Ovary (tissue), 9 donors: ENCODE data around the gene COBL. TPM values are rescaled to one million over a fixed set of nuclear protein-coding genes. Genes with fewer than 3 reads are reported as not detected.

Experiments
- DNase-seq, 5 donors: peaks; one replicate each; pipeline ENCODE4 v3.0.0-alpha.2; 2019 to 2020
- H3K27ac ChIP-seq, 2 donors: fragments of 200-600 bp; one replicate each; pipeline versions ENCODE4 v1.5.1 to v1.8.0; 2019 to 2022
- H3K27me3 ChIP-seq: fragments of 200-600 bp; one replicate; pipeline ENCODE4 v1.8.0; 2022
- H3K36me3 ChIP-seq: fragments of 200-600 bp; sonication (generic); one replicate; pipeline ENCODE4 v1.5.1; 2019
- H3K4me1 ChIP-seq: one replicate; pipeline ENCODE4 v1.8.1; 2013; ENCODE audit warnings: mild to moderate bottlenecking, moderate library complexity; ENCODE audit not compliant: insufficient read depth
- H3K4me3 ChIP-seq: fragments of 200-600 bp; sonication (generic); one replicate; pipeline ENCODE4 v1.5.1; 2017
- H3K9me3 ChIP-seq, 2 donors: fragments of 200-600 bp in 1 of 2; sonication (generic) in 1 of 2; one replicate each; pipeline versions ENCODE4 v1.5.1 to v1.8.1; 2013 to 2019; ENCODE audit warnings: mild to moderate bottlenecking in 1 of 2, moderate library complexity in 1 of 2
- CTCF ChIP-seq, 3 donors: fragments of 450-650 bp in 2 of 3; fragments of 200-600 bp in 1 of 3; IDR thresholded peaks; one replicate each; pipeline versions ENCODE4 v1.5.1 to v1.8.0; 2016 to 2022; ENCODE audit warnings: antibody characterized with exemption in 3 of 3, mild to moderate bottlenecking in 1 of 3
- EP300 ChIP-seq: sonication (generic); formaldehyde crosslinking; IDR thresholded peaks from one replicate; pipeline ENCODE4 v1.6.1; 2017; ENCODE audit warnings: antibody characterized with exemption
- POLR2A ChIP-seq: fragments of 450-650 bp; IDR thresholded peaks from one replicate; pipeline ENCODE4 v1.6.1; 2017; ENCODE audit warnings: antibody characterized with exemption, mild to moderate bottlenecking, moderate library complexity
- WGBS, 3 donors: extraction: QIAGEN DNeasy Blood & Tissue Kit in 1 of 3; methylation state at CpG; one replicate each; pipeline versions ENCODE4 v1.1.5 to v1.1.7; 2013 to 2017; 5-methylcytosine and 5-hydroxymethylcytosine counted together
- intact Hi-C, 4 donors: fragments of 100-400 bp; cut with DNase I; formaldehyde crosslinking; loops; one replicate each; pipeline versions ENCODE4 v1.11.0 to v1.15.1; 2022 to 2023
- polyA plus RNA-seq, 2 donors: library from polyadenylated mRNA; stranded (reverse); fragments of 200-250 nt in 1 of 2; fragments of 350-450 nt in 1 of 2; fragmentation: Illumina TruSeq in 1 of 2; extraction: RNeasy Lipid Tissue Mini Kit (QIAGEN cat#74804) in 1 of 2; gene quantifications; one replicate each; pipeline ENCODE4 v1.2.3, GENCODE V29; 2013 to 2014
- total RNA-seq, 7 donors: library from RNA; depleted of rRNA in 2 of 7; stranded (reverse); fragments of >200 nt in 2 of 7; fragmentation: NEBNext Ultra II Directional in 3 of 7; extraction: Animal tissue kit (Norgen Biotek cat#: 25700) in 3 of 7; gene quantifications; one replicate each; pipeline versions ENCODE4 v1.1.0 to v1.2.4, GENCODE V29; 2016 to 2023
- donor health status: DM: no; HTN: no; CAD: no; lungs with moderate emphysema.
- donor health status: DM: no; HTN: no; CAD: no.
- donor health status: Bipolar disorder and iron deficiency.
- donor health status: DM: yes; HTN: yes; CAD: no.
- donor health status: DM: no; HTN: no; CAD: no.
- donor health status: DM: yes; HTN: yes; CAD: no.

The COBL gene
- total and polyA plus RNA-seq, 9 donors: 0.87 to 33.4 (median 3.9) TPM

DNA sequence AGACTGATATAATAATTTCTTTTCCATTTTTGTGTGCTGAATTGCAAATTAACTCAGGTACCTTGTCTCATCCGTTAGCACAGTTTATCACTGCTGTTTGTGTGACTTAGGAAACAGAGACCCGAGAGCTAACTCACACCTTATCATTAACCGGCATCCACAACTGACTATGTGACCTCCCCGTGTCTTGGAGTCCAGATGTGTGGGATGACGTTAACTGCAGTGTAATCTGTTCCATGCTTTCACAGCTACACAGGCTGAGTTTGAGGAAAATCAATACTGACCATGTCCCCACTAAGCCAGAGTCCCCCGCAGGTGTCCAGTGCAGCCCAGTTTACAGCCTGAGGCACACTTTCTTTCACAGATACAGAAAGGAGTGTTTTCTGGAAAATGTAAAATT is 154.7 kb downstream of the COBL start:
- H3K9me3 ChIP-seq: no peaks in the 10 kb centered on the region
- TF ChIP-seq EP300 (no peak), CTCF (IDR thresholded peaks at IDR 0.05) (no peak), POLR2A (no peak)
- WGBS, 3 donors: 89 to 91% (median 90%) methylated on average over 6 of the region's 6 CpGs
- H3K4me3 ChIP-seq: no peak overlapping the region
- no peak overlapping the region for H3K27ac ChIP-seq
- intact Hi-C loops: loop anchor here (5.0 to 10.0 kb wide), 4 partner anchors 203 to 1015 kb away; no protein-coding TSS in a partner anchor
- no peaks in the 10 kb centered on the region for H3K27me3 ChIP-seq
- DNase-seq: no peak
- H3K36me3 ChIP-seq: no peaks in the 10 kb centered on the region
- H3K4me1 ChIP-seq: no peaks in the 10 kb centered on the region

DNA sequence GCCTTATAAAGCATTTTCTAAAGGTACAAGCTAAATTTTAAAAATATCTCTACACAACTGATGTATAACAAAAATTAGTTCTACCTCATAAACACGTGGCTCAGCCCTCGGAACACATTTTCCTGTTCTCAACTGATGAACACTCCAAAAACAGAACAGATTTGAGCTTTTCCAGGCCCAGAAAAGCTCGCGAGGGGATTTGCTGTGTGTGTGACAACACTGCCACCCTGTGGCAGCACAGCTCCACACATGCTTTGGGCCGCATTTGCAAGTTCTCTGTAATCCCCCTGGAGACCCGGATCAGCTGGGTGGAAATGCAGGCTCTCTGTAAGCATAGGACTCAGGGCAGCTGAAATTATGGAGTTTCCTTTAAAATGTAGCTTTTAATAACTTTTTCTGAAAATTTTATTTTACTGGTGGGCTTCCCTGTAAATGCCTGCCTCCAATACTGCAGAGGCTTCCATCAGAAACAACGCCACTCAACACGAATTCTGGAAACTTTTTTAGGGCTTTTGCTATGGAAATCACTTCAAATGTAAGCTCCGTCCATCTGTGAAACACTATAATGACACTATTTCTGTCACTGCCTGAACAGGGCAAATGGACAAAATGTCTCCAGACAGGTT is 155.5 kb downstream of the COBL start:
- intact Hi-C loops: loop anchor here (5.0 to 10.0 kb wide), 4 partner anchors 204 to 1014 kb away; no protein-coding TSS in a partner anchor
- TF ChIP-seq EP300: no peak
- TF ChIP-seq POLR2A: no peak
- TF ChIP-seq CTCF (IDR thresholded peaks at IDR 0.05): peak; percentile 56 to 76 (median 72)
- Histone ChIP-seq H3K27me3 (no peaks in the 10 kb centered on the region), H3K27ac (no peak overlapping the region), H3K4me3 (no peak overlapping the region), H3K36me3 (no peaks in the 10 kb centered on the region), H3K4me1 (no peaks in the 10 kb centered on the region), H3K9me3 (no peaks in the 10 kb centered on the region)
- peak; percentile 46 to 77 (median 70) for DNase-seq
- WGBS, 3 donors: 25 to 27% (median 26%) methylated on average over 9 of the region's 9 CpGs

- Histone ChIP-seq H3K4me3 (no peak overlapping the region), H3K27ac (no peak overlapping the region), H3K36me3 (no peaks in the 10 kb centered on the region), H3K9me3 (no peaks in the 10 kb centered on the region), H3K4me1 (no peaks in the 10 kb centered on the region), H3K27me3 (no peaks in the 10 kb centered on the region)
- 83 to 85% (median 85%) methylated on average over 6 of the region's 6 CpGs for WGBS, 3 donors
- intact Hi-C loops: loop anchor here (5.0 to 10.0 kb wide), 4 partner anchors 204 to 1013 kb away; no protein-coding TSS in a partner anchor
- TF ChIP-seq CTCF (IDR thresholded peaks at IDR 0.05): no peak
- TF ChIP-seq POLR2A: no peak
- TF ChIP-seq EP300: no peak
- no peak for DNase-seq
Measured at GRCh38 chr7:51160411-51160810, 156.2 kb downstream of the COBL start.

GRCh38 chr7:51158742-51159445 is 157.7 kb downstream of the COBL start:
- Histone ChIP-seq H3K4me3 (no peak overlapping the region), H3K27ac (no peak overlapping the region), H3K27me3 (no peaks in the 10 kb centered on the region), H3K9me3 (no peaks in the 10 kb centered on the region), H3K4me1 (no peaks in the 10 kb centered on the region), H3K36me3 (no peaks in the 10 kb centered on the region)
- DNase-seq: no peak
- intact Hi-C loops: loop anchor here in 1 of 4 donors (10.0 kb wide), 1 partner anchor 1014 kb away; no protein-coding TSS in a partner anchor
- TF ChIP-seq EP300 (no peak), CTCF (IDR thresholded peaks at IDR 0.05) (no peak), POLR2A (no peak)
- 55 to 67% (median 57%) methylated on average over 36 of the region's 36 CpGs for WGBS, 3 donors
